Posterior vena cava (tissue), 2 donors: ENCODE data around the gene EP400. TPM values are rescaled to one million over a fixed set of nuclear protein-coding genes. Genes with fewer than 3 reads are reported as not detected.
"Not testable (repeated sequence)": the region's sequence is repeated elsewhere in the genome, so short reads cannot be mapped to it uniquely, and the experiment has no call there.

ENCODE experiments used
- DNase-seq: peaks from one replicate; pipeline ENCODE4 v3.0.0-alpha.2; 2020; ENCODE audit warnings: low spot score
- intact Hi-C, 2 donors: fragments of 100-400 bp; cut with DNase I; formaldehyde crosslinking; loops; one replicate each; pipeline versions ENCODE4 v1.14.1 to v1.14.2; 2022 to 2023
- total RNA-seq, 2 donors: library from RNA; stranded (reverse); fragmentation: NEBNext Ultra II Directional; extraction: Animal tissue kit (Norgen Biotek cat#: 25700); gene quantifications; one replicate each; pipeline ENCODE4 v1.2.1, GENCODE V29; 2021
- donor health status: DM: yes; HTN: yes; CAD: no.
- donor health status: DM: yes; HTN: yes; CAD: no.

EP400 gene
- total RNA-seq, 2 donors from 2014 or later, result 32.6 to 35.2 TPM

DNA sequence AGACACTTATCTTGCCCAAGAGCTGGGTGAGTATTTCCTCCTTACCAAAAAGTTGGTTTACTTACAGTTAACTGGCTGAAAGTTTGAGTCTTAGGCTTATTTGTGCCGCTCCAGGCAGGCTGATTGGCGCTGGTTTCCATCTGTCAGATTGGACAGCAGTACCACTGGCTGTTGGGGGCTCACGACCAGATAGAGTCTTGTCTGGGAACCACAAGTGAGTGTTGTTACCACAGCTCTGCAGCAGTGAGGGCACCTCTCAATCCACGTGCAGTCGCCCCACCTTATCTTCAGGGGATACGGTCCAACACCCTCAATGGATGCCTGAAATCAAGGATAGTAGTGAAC is 135.5 kb downstream of the EP400 start:
- intact Hi-C loops, result no loop called here
- DNase-seq, result peak; percentile 68

DNA sequence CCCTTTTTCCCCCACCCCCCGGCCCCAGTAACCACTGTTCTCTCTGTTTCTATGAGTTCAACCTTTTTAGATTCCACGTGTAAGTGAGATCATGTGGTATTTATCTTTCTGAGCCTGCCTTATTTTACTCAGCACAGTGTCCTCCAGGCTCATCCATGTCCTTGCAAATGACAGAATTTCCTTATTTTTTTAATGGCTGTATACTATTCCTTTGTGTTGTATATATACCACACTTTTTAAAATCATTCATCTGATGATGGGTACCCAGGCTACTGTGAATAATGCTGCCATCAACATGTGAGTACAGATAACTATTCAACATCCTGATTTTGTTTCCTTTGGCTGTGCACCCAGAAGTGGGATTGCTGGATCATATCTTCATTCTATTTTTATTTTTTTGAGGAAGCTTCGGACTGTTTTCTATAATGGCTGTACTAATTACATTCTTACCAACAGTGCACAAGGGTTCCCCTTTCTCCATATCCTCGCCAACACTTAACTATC is 139.7 kb downstream of the EP400 start:
- intact Hi-C loops, result no loop called here
- DNase-seq, result no peak

DNA sequence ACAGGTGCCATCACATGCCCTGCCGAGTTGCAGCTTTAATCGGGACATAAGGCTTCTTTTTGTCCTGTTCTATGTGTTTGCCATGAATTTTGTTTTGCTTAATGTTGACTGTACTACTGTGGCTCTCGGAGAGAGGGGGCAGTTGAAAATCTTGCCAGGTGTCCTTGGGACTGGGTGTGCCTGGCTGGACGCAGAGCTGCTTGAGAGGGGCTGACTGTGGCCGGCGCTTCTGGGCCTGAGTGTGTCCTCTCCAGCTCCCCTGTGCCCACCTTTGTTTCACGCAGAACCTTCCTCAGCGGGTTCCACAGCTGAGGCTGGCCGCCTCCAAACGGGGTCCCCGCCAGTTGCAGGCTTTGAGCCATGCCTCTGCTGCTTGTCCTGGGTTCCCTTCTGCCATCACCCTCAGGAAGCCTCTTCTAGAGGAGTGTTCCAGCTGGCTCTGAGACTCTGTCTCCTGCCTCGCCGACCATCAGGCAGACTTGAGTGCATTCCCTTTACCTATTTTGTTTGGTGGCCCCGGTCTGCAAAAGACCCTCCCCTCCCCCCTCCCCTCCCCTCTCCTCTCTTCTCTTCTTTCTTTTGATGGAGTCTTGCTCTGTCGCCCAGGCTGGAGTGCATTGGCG is 144.6 kb downstream of the EP400 start:
- DNase-seq, result no peak
- intact Hi-C loops, result no loop called here

DNA sequence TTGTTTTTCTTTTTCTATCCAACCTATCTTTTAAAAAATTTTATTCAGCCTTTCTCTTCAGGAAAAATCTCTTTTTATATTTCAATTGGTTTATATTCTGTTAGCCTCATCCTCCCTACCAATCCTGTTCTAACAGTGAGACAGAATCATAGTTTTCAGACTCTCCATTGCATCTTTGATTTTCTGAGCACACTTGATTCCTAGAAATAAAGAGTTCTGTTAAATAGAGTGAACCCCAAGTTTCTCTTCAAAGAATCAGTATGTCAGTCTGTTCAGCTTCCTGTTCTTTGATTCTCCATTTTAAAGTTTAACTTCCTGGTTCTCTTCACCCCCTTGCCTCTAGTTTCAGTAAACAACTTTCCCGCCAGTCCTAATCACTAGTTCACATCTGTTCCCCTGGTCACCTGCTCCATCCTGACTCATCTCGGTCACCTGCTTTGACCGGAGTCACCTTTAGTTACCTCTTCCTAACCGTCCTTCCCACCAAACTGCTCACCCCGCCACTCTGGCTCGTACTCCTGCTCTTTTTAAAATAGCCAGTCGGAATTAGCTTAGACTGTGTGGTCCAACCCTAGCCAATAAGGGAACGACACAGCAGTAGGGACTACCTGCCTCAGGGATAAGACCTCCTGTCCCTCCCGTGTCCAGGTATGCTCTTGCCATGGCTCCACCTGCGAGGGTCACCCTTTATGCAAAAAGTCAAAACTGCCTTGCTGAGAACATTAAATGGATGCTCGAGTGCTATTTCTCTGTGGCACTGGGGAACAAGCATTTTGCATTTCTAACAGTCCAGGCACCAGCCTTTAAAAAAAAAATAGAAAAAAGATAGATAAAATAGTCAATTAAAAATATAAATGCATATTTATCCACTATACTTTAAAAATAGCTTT is 146.0 kb downstream of the EP400 start:
- no peak for DNase-seq
- intact Hi-C loops, result no loop called here

DNA sequence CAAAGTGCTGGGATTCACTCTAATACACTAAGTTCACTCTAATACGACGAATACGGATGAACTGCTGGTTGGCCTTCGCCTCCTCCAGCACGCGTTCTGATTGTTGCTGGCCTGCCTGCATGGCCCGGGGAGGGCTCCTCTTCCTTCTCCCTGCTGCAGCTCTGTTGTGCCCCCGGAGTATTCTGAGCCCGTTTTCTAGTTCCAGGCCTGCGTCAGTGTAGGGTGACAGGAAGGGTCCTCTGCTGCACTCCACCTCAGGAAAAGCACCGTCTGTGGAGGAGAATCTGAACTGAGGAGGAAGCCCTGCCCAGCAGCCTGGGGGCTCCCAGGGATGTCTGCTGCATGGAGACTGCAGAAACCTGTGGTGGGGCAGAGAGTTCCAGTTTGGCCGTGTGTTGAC is 150.0 kb downstream of the EP400 start:
- DNase-seq, result no peak
- intact Hi-C loops, result no loop called here

DNA sequence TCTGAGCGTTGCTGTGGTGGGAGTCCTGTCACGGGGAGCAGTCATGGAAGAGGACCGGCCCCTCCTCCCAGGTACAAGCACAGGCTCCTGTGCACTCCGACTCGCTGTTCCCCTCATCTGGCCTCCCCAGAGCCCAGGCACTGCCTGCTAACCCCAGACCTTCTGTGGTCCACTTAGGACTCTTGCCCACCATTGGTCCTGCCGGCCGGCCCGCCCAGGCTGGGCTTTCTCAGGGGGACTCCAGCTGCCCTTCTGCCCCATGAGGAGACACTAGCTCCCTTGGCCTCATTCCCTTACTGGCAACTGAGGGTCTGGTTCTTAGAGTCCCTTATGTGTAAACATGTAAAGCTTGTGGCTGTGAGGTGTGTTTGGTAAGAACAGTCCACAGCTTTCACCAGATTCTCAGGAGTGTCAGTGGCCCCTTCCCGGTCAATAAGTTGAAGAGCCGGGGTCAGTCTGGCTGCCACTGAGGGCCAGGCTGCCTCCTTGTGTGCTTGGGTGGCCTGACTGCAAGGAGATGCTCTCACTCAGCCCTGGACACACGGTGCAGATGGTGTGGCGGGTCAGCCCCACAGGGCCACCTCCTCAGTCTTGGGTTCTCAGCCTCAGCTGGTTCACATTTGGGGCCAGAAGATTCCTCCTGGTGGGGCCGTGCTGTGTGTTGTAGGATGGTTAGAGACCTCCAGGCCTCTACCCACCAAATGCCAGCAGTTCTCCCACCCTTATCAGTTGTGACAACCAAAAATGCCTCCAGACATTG is 150.7 kb downstream of the EP400 start:
- intact Hi-C loops, result no loop called here
- DNase-seq, result no peak

DNA sequence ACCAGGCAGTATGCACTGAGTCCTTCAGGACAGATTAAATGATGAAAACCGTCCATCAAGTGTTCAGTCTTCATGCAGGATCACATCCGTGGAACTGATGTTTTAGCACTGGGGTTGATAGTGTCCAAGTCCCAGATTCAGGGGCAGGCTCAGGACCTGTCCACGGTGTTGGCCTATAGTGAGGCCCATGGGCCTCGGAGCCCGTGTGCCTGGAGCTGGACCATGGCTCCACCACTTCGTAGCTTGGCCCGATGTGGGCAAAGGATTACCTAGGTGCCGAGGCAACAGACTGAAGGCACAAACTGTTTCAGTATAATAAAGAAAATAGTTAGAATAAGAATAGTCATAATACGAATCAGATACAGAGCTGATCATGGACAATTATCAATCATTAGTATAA is 152.6 kb downstream of the EP400 start:
- DNase-seq, result no peak
- intact Hi-C loops, result no loop called here

DNA sequence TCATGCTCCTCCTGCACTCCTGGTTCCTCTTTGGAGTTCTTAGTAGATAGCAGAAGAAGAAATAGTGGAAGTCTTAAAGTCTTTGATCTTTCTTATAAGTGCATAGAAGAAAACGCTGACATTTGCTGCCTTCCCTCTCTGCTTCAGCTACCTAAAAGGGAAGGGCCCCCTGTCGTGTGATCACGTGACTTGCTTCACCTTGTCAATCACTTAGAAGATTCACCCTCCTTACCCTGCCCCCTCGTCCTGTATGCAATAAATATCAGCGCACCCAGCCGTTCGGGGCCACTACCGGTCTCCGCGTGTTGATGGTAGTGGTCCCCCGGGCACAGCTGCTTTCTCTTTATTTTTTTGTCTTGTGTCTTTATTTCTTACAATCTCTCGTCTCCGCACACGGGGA is 153.3 kb downstream of the EP400 start:
- intact Hi-C loops, DNase-seq: not testable (repeated sequence)

DNA sequence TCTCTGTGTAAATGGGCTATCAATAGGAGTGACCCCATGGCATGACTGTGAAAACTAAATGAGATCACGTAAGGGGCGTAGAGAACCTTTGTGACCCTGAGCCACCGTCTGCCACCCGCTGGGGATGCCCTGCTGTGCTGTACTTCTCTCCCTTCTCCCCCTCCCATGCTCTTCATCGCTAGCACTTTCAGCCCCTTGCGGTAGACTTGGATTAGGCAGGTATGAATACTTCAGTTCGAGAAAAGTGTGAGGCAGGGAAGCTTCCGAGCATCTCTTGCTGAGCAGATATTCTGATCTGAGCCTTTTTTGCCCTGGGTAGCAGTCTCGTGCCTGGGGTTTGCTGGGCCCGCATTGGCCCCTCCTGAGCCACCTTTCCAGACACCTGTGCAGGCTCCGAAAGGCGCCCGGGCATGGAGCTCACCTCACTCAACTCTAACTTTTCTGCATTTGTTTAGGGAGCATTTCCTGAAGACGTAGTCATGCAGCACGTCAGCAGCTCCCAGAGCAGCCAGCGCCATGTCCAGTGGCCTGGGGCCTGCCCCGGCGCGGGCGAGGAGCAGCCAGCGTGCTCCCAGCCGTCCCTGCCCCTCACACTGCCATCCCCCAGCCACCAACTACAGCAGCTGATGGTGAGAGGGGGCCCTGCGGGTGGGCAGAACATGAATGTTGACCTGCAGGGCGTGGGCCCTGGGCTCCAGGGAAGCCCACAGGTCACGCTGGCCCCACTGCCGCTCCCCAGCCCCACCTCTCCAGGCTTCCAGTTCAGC is 154.0 kb downstream of the EP400 start:
- intact Hi-C loops, result no loop called here
- no peak for DNase-seq

DNA sequence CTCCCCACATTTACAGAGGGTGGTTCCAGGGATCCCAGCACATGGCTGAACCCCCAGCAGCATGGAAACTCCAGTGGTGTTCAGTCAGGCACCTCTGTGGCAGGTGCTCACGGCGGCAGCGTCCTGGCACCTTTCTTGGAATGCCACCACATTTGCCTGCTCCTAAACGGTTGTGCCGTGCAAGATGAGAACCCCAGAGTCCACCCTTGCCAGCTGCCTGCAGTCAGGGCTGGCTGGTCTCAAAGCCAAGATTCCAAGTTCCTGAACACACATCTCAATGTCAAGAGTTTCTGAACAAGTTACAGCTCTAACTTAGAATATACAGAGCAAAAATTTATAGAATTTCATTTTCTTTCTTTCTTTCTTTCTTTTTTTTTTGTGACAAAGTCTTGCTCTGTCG is 155.7 kb downstream of the EP400 start:
- intact Hi-C loops, result no loop called here
- DNase-seq, result no peak

DNA sequence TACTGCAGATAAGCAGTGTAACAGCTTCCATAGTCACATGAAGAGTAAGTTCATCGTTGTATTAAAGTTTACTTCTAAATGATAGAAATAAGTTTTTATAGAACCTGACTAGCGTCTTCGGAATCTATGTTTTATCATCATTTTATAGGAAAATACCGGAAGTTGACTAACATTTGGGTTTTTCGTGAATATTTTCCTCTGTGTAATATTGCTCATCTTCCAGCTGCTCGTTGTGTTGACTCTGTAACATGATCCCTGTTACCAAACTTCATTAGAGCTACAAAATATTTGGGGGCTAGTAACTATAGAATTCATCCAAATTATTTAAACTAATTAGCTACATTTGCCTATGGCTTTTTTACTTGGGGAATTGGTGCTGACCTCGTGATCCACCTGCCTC is 157.2 kb downstream of the EP400 start:
- intact Hi-C loops, result no loop called here

DNA sequence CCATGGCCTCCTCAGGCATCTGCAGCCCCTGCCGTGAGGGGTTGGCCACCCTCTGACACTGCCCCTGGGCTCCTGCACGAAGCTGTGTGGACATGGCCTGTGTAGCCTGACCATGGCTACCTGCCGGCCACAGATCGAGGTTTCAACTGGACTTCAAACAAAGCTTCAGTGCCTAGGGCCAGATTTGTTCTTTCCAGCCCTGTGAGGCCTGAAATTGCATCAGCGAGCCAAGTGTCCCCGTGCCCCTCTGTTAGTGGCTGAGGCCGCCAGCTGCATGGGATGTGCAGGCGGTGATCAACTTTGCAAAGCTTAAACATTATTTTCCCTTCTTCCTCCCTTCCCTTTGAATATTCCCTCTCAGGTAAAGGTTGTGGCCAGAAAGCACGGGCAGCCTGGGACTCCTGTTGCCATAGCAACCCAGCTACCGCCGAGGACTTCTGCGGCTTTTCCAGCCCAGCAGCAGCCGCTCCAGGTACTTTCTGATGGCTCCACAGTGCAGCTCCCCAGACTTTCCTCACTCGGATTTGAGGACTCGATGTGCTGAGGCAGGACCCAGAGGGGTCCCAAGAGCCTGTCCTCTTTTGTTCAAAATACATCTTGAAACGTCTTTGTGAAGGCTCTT is 158.6 kb downstream of the EP400 start:
- intact Hi-C loops, result no loop called here
- no peak for DNase-seq

More for the DNA sequence above, 157.2 kb downstream of the EP400 start:
- DNase-seq, result no peak

DNA sequence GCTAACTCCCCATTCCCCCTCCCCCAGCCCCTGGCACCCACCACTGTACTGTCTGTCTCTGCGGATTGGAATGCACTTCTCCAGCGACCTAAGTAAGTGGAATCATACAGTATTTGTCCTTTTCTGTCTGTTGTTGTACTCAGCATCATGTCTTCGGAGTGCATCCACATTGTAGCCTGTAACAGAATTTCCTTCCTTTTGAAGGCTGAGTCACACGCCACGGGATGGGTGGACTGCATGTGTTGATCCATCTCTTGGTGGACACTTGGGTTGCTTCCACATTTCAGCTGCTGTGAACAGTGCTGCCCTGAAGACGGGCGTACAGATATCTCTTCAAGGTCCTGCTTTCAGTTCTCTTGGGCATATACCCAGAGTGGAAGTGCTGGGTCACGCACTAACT is 160.0 kb downstream of the EP400 start:
- DNase-seq, result no peak
- intact Hi-C loops, result no loop called here

DNA sequence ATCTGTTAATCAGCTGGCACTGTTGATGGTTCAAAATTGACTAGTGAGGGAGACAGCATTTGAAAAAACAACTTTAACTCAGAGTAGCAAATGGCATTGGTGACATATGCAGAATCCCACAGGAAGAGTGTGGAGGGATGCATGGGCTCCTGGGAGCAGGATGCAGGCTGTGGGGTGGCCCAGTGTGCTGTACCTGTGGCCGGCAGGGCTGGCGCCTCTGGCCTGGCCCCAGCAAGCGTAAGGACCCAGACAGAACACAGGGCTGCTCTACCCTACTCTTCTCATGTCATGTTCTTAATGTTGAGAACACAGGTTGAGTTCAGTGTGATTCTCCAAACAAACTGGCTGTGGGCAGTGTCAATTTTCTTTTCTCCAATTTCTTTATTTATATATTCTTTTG is 160.9 kb downstream of the EP400 start:
- intact Hi-C loops, result no loop called here
- no peak for DNase-seq

DNA sequence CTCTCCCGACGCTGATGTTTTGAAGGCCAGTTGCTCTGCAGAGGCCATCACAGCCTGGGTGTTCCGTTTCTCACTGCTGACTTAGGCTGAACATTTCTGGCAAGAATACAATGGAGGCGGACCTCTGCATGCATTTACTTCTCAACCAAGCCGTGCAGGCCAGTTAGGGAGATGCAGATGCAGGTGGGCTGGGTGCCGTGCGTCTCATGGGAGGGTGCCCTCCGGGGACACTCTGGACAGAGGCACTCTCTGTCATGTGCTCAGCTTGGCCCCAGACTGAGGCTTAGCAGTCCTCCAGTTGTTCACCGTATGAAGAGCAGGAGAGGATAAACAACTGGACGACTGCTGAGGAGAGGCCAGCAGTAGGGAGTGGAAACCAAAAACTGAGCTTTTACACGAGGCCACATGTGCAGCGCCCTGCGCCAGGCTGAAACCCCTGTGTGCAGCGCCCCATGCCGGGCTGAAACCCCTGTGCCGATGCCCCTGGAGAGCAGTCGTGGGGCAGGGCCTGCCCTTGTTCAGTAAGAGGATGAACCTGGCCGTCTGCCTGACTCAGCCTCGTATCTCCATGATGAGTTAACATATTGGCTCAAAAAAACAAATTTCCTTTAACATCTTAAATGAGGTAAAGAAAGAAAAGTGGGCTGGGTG is 162.0 kb downstream of the EP400 start:
- DNase-seq, result no peak
- intact Hi-C loops, result no loop called here

DNA sequence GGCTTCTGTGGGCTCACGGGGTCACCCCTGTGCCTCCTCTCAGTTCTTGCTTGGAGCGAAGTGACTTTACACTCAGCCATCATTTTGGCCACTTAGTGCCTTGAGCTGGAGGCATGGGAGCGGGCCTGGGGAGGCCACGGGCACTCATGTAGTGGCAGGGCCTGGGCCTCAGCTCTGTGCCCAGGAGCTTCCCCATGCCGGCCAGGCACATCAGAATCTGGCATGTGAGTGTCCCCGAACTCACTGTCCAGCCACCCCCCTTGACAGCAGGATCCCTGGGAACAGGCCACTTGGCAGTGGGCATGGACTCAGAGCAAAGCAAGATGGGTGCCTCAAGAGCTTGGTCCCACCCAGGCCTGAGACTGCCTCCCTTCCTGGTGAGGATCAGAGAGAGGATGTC is 164.9 kb downstream of the EP400 start:
- peak; percentile 54 for DNase-seq
- intact Hi-C loops, result no loop called here

DNA sequence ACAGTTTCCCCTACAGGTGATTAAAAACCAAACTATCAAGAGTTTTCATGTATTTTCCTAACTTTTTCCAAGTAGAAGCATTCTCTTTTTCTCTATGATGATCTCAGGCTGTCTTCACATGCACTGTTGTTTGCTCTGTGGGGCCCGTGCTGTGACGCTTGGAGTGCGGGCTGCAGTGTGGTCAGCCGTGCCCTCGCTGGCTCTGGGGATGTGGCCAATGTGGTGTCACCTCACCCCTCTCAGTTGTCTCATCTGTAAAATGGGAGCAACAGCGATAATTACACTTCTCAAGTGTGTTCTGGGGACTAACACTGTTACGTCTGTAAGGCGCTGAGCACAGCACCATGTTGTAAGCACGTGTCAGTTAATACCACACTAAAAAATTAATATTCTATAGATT is 165.8 kb downstream of the EP400 start:
- peak; percentile 66 for DNase-seq
- intact Hi-C loops, result no loop called here

DNA sequence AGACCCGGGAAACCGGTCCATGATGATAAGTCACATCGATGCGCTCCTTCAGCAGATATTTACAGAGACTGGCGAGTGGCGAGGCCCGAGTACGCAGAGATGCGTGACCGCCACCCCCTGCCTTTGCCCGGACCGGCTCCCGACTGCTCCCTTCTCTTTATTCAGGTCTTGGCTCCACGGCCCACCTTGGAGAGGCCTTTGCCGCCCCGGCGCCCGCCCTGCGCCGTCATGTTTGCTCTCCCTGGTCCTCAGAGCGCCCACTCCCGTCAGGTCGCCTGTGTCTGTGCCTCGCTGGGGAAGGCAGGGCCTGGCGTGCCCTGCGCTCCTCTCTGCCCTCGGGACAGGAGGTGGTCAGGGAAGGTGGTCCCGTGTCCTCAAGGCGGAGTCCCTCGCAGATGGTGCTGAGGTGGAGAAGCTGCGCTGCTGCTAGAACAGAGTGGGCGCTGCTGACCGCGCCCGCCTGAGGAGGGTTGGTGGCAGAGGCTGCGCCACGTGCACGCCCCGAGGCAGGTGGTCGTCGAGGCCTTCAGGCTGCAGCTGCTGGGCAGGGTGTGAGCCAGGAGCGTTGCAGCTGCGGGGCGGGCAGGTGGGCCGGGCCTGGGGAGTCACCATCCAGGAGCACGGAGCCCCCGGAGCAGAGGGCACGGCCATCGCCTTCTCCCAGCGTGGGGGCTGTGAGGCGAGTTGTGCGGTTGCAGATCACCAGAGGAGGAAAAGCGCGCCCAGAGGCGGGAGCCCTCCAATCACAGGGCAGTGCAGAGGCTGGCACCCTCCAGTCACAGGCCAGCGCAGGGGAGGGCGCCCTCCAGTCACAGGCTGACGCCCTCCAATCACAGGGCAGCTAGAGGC is 167.2 kb downstream of the EP400 start:
- peak; percentile 73 for DNase-seq
- intact Hi-C loops, result no loop called here
